Activated naive CD8-positive, alpha-beta T cell treated with anti-CD3 and anti-CD28 coated beads for 36 hours (primary cell): Measurements from ENCODE around the gene PLXNC1. TPM values are rescaled to one million over a fixed set of nuclear protein-coding genes. Genes with fewer than 3 reads are reported as not detected.

Experiments used
- DNase-seq: peaks from one replicate; pipeline ENCODE4 v3.0.0; 2021
- H3K27ac Mint-ChIP-seq: one replicate; pipeline ENCODE4 v1.8.0; 2022; ENCODE audit warnings: mild to moderate bottlenecking, moderate library complexity, mixed read lengths
- H3K27me3 Mint-ChIP-seq: one replicate; pipeline ENCODE4 v1.8.0; 2022; ENCODE audit warnings: mild to moderate bottlenecking, mixed read lengths
- H3K36me3 Mint-ChIP-seq: one replicate; pipeline ENCODE4 v1.8.0; 2021; ENCODE audit warnings: mild to moderate bottlenecking, mixed read lengths
- H3K4me1 Mint-ChIP-seq: one replicate; pipeline ENCODE4 v1.8.0; 2021; ENCODE audit warnings: mixed read lengths
- H3K4me3 Mint-ChIP-seq: one replicate; pipeline ENCODE4 v1.8.0; 2022; ENCODE audit warnings: mild to moderate bottlenecking, moderate library complexity, mixed read lengths
- H3K9me3 Mint-ChIP-seq: one replicate; pipeline ENCODE4 v1.8.0; 2022; ENCODE audit warnings: mixed read lengths
- total RNA-seq, 2 experiments: library from RNA; stranded (reverse); gene quantifications; one replicate each; pipeline ENCODE4 v1.2.3, GENCODE V29; 2021

Gene PLXNC1
- total RNA-seq, 2 experiments from 2014 or later: 4.7 to 6.0 TPM

DNA sequence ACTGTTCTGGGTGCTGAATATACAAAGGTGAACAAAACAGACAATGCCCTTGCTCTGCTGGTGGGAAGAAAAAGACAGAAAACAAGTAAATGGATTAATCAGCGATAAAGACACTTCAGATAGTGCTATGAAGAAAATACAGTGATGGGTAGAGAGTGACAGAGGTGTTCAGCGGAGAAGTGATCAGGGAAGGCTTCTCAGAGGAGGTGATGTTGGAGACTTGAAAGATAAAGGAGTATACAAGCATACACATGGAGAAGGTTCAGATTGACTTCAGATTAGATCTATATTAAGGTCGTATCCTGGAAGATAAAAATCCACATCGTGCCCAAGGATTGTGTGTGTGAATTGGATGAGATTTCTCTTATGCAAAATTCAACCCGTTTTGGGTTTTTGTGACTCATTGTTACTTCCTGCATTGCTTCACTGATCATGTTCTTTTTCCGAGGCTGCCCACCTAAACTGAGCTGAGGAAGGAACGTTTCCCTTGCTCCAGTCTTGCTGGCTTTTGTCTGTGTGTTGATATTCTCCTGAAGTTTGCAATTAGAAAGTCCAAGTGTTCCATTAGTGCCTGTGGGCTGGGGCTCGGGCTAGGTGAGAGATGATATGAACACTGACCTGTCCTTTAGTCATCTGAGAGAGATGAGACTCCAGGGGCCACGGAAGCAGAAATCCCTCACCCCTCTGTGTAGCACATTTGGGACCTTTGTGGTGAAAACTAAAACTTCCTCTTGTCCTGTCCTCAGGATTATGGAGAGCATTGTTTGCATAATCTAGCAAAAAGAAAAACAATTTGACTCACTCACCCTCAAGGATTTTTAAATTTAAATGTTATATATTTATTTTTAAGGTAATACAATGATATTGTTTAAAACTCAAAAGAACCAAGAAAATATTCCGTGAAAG, 27.6 kb downstream of the PLXNC1 start:
- Mint-ChIP-seq H3K4me3 (no peak overlapping the region), H3K4me1 (peaks cover 49% of the 10 kb centered on the region), H3K9me3 (peaks cover 5% of the 10 kb centered on the region), H3K27me3 (no peaks in the 10 kb centered on the region), H3K27ac (no peak overlapping the region), H3K36me3 (peaks cover 12% of the 10 kb centered on the region)
- no peak for DNase-seq

DNA sequence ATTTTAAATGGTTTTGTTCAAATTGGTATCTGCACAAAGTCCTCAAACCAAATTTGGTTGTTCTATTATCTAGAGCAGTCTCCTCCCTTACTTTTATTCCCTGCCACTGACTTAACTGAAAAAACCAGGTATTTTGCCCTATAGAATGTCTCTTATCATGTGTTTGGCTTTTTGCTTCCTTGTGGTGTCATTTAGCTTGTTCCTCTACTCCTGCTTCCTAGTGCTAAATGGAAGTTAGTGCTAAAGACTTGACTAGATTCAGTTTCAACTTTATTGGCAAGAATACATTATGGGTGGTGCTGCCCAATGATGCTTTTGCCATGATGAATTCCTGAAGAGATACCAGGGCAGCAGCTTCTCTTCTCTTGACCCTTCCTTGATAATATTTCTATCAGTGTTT, 29.7 kb downstream of the PLXNC1 start:
- H3K4me3 Mint-ChIP-seq: no peak overlapping the region
- DNase-seq: no peak
- peaks cover 5% of the 10 kb centered on the region for H3K9me3 Mint-ChIP-seq
- H3K36me3 Mint-ChIP-seq: peaks cover 12% of the 10 kb centered on the region
- no peaks in the 10 kb centered on the region for H3K27me3 Mint-ChIP-seq
- peaks cover 34% of the 10 kb centered on the region for H3K4me1 Mint-ChIP-seq
- no peak overlapping the region for H3K27ac Mint-ChIP-seq

DNA sequence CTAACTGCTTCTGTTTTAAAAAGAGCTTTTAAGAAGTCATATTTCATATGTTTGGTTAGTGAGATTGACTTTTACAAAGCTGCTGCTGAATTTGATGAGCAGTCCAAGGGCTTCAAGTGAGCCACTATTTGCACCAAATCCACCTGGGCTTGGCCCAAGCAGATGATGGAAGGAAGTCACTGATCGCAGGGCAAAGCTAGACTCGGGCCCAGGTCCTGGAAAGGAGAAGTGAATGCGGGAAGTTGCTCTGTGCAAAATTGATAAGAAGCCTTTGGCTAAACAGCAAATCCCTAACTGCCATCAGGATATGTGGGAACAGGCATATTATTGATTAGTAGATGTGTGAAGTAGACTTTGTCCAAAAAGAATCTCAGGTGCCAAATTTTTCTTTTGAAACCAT, 30.5 kb downstream of the PLXNC1 start:
- DNase-seq: no peak
- peaks cover 5% of the 10 kb centered on the region for H3K9me3 Mint-ChIP-seq

DNA sequence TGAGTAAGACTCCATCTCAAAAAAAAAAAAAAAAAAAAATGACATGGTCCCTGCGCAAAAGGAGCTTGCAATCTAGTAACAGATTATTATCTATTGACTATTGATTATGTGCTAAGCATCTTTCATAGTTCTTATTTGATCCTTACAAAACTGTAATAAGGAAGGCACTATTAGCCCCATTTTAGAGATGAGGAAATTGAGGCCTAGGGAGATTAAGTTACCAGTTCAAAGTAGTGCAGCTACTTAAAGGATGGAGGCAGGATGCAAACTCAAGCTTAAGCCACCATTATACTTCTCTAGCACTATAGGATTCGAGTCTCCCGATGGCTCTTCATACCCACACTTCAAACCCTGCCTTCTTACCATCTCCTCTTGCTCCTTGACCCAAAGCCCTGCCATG, 31.3 kb downstream of the PLXNC1 start:
- Mint-ChIP-seq H3K4me1 (peaks cover 18% of the 10 kb centered on the region), H3K4me3 (no peak overlapping the region), H3K36me3 (peaks cover 12% of the 10 kb centered on the region), H3K9me3 (peaks cover 5% of the 10 kb centered on the region), H3K27ac (no peak overlapping the region), H3K27me3 (no peaks in the 10 kb centered on the region)
- DNase-seq: no peak

More for the DNA sequence above, 30.5 kb downstream of the PLXNC1 start:
- no peak overlapping the region for H3K27ac Mint-ChIP-seq
- H3K4me3 Mint-ChIP-seq: no peak overlapping the region
- H3K36me3 Mint-ChIP-seq: peaks cover 12% of the 10 kb centered on the region
- H3K27me3 Mint-ChIP-seq: no peaks in the 10 kb centered on the region
- peaks cover 26% of the 10 kb centered on the region for H3K4me1 Mint-ChIP-seq

DNA sequence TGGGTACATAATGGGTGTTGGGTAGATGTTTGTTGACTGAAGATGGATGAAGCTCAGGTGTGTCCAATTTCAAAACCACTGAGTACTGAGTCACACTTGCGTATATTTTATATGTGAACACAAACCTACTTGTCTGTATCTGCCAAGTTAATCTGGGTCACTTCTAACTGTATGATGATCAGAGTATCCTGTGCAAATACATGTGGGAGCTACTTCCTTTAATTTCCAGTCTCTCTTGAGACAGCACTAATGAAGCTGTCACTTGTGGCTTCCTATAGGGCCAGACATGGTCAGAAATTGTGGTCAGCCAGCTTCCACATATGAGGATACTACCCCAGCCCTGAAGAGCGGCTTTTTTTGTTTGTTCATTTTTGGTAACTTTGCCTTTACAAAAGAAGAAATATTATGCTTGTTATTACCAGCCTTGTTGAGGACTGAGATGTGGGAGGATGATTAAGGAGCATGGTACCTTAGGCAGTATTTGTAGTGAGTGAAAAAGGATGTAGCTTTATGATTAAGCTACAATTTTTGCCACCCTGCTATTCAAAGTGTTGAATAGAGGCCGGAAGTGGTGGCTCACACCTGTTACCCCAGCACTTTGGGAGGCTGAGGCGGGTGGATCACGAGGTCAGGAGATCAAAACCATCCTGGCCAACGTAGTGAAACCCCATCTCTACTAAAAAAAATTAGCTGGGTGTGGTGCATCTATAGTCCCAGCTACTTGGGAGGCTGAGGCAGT, 32.4 kb downstream of the PLXNC1 start:
- H3K9me3 Mint-ChIP-seq: peaks cover 5% of the 10 kb centered on the region
- no peak for DNase-seq
- no peak overlapping the region for H3K27ac Mint-ChIP-seq
- H3K4me1 Mint-ChIP-seq: peaks cover 10% of the 10 kb centered on the region
- no peaks in the 10 kb centered on the region for H3K27me3 Mint-ChIP-seq
- peaks cover 12% of the 10 kb centered on the region for H3K36me3 Mint-ChIP-seq
- H3K4me3 Mint-ChIP-seq: no peak overlapping the region

DNA sequence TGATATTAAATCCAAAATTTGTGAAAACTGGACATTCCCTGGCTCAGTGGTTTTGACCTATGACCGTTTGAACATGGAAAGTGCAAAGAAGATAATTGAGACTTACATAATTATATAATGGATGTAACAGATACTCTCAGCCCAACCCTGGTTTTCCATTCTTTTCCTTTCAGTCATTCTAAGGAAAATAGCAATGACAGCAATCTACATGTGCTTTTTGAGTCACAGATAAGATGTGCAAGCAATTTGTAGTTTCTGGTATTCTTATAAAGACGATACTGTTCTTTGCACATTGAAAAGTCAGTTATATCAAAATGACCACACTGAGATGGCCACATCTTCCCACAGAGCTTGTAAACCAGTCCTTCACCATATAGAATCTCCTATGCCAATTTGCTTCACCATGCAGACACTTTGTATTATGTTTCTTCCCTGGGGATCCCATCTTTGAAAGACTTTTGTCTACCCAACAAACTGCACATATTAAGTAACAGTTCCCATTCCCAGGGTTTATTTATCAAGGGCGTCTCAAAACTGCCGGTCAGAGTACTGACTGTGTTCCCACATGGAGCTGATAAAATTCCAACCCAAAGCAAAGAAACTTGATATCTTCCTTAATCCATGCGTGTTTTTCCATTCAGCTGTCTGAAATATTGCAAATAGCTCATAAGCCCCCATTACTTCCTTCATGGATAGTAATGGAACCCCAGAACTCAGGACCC, 34.8 kb downstream of the PLXNC1 start:
- Mint-ChIP-seq H3K4me1 (peaks cover 4% of the 10 kb centered on the region), H3K4me3 (no peak overlapping the region), H3K27me3 (no peaks in the 10 kb centered on the region), H3K36me3 (peaks cover 6% of the 10 kb centered on the region), H3K9me3 (peaks cover 3% of the 10 kb centered on the region), H3K27ac (no peak overlapping the region)
- DNase-seq: no peak

DNA sequence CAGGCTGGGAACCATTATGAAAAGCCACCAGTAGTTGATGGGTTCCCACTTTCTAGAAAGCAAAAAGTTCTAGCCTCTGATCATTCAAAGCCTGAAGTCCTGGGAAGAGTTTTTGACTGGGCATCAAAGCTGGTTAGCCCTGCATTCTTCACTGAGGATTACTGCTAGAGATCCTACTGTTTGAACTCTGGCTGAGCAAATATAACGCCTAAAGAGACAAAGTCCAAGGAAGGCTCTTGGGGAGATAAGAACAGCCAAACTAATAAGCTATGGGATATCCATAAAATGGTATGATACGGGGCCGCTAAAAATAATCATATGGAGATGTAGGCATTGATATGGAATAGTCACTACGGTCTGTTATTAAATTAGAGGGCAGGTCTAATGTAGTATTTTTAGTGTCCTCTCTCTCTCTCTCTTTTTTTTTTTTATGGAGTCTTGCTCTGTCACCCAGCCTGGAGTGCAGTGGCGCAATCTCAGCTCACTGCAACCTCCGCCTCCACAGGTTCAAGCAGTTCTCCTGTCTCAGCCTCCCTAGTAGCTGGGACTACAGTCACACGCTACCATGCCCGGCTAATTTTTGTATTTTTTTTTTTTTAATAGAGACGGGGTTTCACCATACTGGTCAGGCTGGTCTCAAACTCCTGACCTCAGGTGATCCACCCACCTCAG, 35.5 kb downstream of the PLXNC1 start:
- no peak overlapping the region for H3K27ac Mint-ChIP-seq
- H3K4me3 Mint-ChIP-seq: no peak overlapping the region
- peaks cover 2% of the 10 kb centered on the region for H3K4me1 Mint-ChIP-seq
- DNase-seq: no peak
- H3K27me3 Mint-ChIP-seq: no peaks in the 10 kb centered on the region
- H3K36me3 Mint-ChIP-seq: peaks cover 3% of the 10 kb centered on the region
- H3K9me3 Mint-ChIP-seq: no peaks in the 10 kb centered on the region

DNA sequence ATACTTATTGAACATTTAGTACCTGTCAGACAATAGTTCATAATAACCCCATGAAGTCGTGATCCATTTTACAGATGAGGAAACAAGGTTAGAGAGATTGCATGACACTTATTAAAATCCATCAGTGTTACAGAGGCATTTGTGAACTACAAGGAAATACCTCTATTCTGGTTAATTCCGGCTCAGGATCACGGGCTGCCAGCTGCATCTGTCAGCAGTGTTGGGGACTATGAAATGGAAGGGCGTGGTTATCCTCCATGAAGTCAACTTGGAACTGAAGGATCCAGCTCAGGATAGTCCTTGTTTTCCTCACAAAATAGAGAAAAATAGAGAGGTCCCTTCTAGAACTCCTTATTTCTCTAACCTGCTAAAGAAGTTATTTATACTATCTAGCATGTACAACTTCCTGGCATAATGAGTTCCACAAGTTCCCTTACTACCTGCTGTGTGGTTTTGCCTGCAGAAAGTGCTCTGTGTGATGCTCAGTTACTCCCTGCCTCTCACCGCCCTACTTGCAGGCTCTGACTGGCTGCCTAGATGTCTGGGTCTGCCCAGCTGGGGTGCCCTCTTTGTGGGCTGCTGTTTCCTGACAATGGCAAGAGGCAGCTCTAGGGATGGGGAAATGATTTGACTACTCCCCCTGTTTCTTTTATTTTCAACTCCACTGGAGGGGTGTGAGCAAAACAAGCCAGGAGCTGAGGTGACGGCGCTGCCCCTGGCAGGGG, 36.8 kb downstream of the PLXNC1 start:
- peaks cover 2% of the 10 kb centered on the region for H3K4me1 Mint-ChIP-seq
- no peak overlapping the region for H3K4me3 Mint-ChIP-seq
- H3K36me3 Mint-ChIP-seq: peaks cover 3% of the 10 kb centered on the region
- no peaks in the 10 kb centered on the region for H3K9me3 Mint-ChIP-seq
- DNase-seq: no peak
- no peaks in the 10 kb centered on the region for H3K27me3 Mint-ChIP-seq
- no peak overlapping the region for H3K27ac Mint-ChIP-seq

DNA sequence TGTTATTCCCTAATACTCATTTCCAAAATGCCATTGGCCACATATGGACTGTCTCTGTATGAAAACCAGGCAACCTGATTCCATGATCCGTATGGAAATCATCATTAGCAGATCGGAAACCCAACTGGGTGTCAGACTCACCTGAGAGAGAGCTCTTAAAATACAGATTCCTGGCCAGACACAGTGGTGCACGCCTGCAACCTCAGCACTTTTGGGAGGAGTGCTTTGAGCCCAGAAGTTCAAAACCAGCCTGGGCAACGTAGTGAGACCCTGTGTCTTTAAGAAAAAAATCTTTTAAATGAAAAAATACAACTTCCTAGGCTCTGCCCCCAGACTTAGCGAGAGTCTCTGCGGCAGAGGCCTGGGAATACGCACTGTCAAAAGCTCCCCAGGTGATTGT, 37.4 kb downstream of the PLXNC1 start:
- Mint-ChIP-seq H3K27ac (no peak overlapping the region), H3K9me3 (peaks cover 3% of the 10 kb centered on the region), H3K27me3 (no peaks in the 10 kb centered on the region), H3K36me3 (peaks cover 5% of the 10 kb centered on the region), H3K4me1 (peaks cover 2% of the 10 kb centered on the region), H3K4me3 (no peak overlapping the region)
- DNase-seq: no peak

- DNase-seq: no peak
- H3K27ac Mint-ChIP-seq: no peak overlapping the region
- H3K36me3 Mint-ChIP-seq: peaks cover 7% of the 10 kb centered on the region
- peaks cover 4% of the 10 kb centered on the region for H3K9me3 Mint-ChIP-seq
- H3K4me1 Mint-ChIP-seq: peaks cover 2% of the 10 kb centered on the region
- H3K27me3 Mint-ChIP-seq: no peaks in the 10 kb centered on the region
- no peak overlapping the region for H3K4me3 Mint-ChIP-seq
Observed at GRCh38 chr12:94186278-94187241, 38.2 kb downstream of the PLXNC1 start.

DNA sequence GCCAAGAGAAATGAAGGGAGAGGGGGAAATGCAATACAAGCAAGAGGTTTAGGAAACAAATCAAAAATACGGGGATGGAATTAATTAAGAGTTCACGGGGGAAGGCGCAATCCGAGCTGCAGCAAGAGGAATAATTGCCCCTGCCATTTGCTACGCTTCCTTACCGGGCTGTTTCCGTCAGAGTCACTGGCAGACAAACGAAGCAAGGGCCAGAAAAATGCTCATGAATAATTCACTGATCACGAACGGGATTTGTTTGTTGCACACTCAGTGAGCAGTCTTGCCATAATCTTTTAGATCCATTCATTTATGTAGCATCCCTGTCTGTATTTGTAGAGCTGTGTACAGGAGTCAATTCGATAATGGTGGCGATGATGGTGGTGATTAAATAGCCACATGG, 39.0 kb downstream of the PLXNC1 start:
- H3K27ac Mint-ChIP-seq: no peak overlapping the region
- H3K4me1 Mint-ChIP-seq: peaks cover 2% of the 10 kb centered on the region
- no peak overlapping the region for H3K4me3 Mint-ChIP-seq
- peaks cover 4% of the 10 kb centered on the region for H3K9me3 Mint-ChIP-seq
- DNase-seq: no peak
- no peaks in the 10 kb centered on the region for H3K27me3 Mint-ChIP-seq
- peaks cover 9% of the 10 kb centered on the region for H3K36me3 Mint-ChIP-seq

DNA sequence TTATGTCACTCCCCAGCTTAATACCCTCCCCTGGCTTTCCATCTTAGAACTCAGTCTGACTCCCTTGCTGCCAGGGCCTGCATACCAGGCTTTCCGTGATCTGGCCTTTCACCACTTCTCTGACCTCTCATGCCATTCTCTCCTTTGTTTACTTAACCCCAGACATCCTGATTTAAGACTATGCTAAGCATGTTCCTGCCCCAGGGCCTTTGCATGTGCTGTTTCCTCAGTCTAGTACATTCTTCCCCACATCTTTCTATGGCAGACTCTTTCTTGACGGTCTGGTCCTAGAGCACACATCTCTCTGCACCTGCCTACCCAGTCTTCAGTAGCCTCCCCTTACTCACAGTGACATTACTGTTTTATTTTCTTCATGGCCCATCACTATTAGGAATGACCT, 42.2 kb downstream of the PLXNC1 start:
- Mint-ChIP-seq H3K27ac (no peak overlapping the region), H3K4me3 (no peak overlapping the region), H3K9me3 (peaks cover 4% of the 10 kb centered on the region), H3K36me3 (peaks cover 25% of the 10 kb centered on the region), H3K4me1 (no peaks in the 10 kb centered on the region), H3K27me3 (no peaks in the 10 kb centered on the region)
- no peak for DNase-seq

GRCh38 chr12:94191023-94191422, 42.6 kb downstream of the PLXNC1 start:
- DNase-seq: no peak
- Mint-ChIP-seq H3K4me3 (no peak overlapping the region), H3K4me1 (no peaks in the 10 kb centered on the region), H3K27me3 (no peaks in the 10 kb centered on the region), H3K27ac (no peak overlapping the region), H3K9me3 (peaks cover 4% of the 10 kb centered on the region), H3K36me3 (peaks cover 25% of the 10 kb centered on the region)
